SH-SY5Y (cell line): ENCODE results near the gene HPSE.

ENCODE experiments used
- GATA2 ChIP-seq: IDR thresholded peaks from 2 replicates; pipeline ENCODE4 v1.6.1; 2011; ENCODE audit warnings: mild to moderate bottlenecking, low read depth, low read length
- GATA3 ChIP-seq: IDR thresholded peaks from 2 replicates; pipeline ENCODE4 v1.6.1; 2011; ENCODE audit warnings: low read depth, mild to moderate bottlenecking, low read length, moderate library complexity

HPSE gene

GRCh38 chr4:83248486-83248885 is 86.2 kb downstream of the HPSE start:
- TF ChIP-seq GATA2 (no peak), GATA3 (no peak)

GRCh38 chr4:83247415-83248357 is 87.0 kb downstream of the HPSE start:
- no peak for TF ChIP-seq GATA2
- TF ChIP-seq GATA3, result no peak
